GM13977 (cell line): Measurements from ENCODE around the gene FKBP1A.

Source experiments
- DNase-seq: peaks from one replicate; pipeline ENCODE4 v3.0.0; 2012; ENCODE audit warnings: low spot score
- in situ Hi-C: fragments of 300-500 bp; cut with MboI; formaldehyde crosslinking; loops from one replicate; pipeline ENCODE4 v1.12.0; 2022; ENCODE audit warnings: low sequenced_read_pairs, low pct_unique_long_range_greater_than_20kb, mixed read lengths, inconsistent platforms; ENCODE audit not compliant: unreplicated experiment
- TF ChIP-seq, protein P1 (sequence below): IDR thresholded peaks from 2 replicates; pipeline ENCODE4 v1.5.1; 2012; ENCODE audit warnings: mild to moderate bottlenecking, control low read depth; ENCODE audit not compliant: insufficient read depth; ENCODE audit errors: extremely low read depth, missing control alignments

Gene FKBP1A

DNA sequence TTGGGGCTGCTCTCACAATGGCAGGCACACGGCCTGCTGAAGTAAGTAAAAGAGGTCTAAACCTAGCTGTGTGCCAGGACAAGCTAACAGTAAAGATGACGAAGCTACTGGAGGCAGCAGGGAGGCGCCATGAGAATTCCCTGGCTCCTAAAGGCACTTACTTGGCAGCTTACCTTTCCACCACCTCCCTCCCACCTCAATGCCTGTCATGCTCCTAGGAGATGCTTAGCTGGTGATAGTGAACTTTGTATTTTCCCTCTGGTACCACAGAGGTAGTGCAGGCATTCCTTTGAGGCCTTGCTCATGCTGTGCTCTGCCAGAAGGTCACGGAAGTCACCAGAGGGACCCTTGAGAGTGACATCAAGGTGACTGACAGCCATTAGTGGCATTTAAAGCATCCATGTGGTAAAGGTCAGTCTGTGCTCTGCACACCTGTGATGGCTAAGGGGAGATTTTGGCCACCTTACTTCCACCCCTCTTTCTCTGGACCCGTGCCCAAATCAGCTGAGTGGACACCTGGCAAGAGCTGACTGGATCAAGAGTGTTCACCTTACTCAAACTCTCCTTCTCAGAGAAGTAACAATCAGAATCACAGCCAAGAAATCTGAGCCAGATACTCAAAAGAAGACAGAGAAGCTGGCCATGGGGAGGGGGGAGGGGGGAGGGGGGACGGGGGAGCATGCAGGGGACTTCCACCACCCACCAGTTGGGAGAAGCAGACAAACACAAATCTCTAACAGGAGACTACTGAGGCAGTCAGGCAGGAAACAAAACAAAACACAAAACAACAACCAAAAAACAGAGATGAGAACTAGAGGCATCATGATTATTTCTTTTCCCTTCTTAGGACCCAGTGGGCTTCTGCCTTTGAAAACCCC, 2.9 kb downstream of the FKBP1A start:
- no peak for DNase-seq
- in situ Hi-C loops, result no loop called here
- TF ChIP-seq, protein P1, sequence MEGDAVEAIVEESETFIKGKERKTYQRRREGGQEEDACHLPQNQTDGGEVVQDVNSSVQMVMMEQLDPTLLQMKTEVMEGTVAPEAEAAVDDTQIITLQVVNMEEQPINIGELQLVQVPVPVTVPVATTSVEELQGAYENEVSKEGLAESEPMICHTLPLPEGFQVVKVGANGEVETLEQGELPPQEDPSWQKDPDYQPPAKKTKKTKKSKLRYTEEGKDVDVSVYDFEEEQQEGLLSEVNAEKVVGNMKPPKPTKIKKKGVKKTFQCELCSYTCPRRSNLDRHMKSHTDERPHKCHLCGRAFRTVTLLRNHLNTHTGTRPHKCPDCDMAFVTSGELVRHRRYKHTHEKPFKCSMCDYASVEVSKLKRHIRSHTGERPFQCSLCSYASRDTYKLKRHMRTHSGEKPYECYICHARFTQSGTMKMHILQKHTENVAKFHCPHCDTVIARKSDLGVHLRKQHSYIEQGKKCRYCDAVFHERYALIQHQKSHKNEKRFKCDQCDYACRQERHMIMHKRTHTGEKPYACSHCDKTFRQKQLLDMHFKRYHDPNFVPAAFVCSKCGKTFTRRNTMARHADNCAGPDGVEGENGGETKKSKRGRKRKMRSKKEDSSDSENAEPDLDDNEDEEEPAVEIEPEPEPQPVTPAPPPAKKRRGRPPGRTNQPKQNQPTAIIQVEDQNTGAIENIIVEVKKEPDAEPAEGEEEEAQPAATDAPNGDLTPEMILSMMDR, result no peak

DNA sequence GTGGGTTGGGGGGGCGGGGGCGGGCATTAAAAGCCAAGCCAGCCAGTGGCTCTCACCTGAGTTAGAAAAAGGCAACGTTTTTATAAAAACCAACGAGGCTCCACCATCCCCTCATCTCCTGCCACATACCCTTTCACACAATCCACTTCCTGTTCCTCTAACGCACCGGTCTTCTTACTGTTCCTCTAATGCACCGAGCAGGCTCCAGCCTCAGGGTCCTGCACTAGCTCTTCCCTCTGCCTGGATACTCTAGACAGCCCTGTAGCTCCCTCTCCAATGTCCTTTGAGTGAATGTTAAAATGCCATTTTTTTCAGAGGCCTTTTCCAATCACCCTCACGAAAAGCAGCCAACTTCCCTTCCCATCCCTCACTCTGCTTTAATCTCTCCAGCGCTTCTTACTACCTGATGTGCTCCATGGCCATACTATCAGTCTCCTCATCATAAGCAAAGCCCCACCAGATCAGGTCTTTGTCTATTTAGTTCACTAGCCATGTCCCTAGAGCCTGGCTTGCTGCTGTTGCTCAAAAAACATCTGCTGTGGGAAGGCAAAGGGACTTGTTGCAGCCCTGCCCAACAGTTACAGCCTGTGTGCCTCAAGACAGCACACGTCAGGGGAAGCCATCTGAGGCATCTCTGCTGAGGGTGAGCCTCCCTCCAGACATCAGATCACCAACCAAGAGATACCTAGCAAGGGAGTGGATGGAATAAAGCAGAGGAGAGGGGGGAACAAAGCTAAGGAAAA, 3.9 kb downstream of the FKBP1A start:
- in situ Hi-C loops, result no loop called here

DNA sequence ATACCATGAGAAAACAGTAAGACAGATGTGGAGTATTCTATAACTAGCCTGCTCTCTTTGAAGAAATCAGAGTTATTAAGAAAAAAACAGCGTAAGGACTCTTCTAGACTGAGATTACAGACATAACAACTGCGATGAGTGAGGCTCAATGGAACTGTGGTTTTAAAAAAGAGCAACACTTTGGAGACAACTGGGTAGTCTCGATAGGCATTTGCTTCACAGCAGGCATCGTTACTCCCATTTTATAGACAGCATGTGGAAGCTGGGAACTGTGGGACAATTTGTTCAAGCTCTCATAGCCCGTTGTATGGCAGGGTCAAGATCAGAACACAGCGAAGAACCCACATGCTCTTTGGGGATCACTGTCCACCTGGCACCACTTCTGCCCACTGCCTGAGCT, 4.6 kb downstream of the FKBP1A start:
- no peak for DNase-seq
- in situ Hi-C loops, result no loop called here
- TF ChIP-seq, protein P1, result no peak

More for the DNA sequence above, 3.9 kb downstream of the FKBP1A start:
- DNase-seq, result no peak
- TF ChIP-seq, protein P1, result no peak

DNA sequence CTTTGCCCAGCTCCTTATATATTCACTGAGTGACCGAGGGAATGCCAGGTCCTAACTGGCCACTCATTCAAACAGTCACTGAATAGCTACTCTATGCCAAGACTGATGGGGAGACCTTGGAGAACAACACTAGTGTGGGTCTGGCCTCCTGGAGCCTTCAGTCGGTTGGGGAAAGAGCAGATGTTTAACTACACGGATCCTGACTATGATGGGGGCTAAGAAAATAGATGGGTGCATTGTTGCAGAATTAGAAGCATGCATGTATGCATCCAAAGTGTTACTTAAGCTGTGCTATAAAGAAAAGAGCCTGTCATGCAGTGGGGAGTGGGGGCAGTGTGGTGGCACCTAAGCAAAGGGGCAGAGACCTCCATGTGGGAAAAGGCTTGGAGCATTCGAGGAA, 6.5 kb downstream of the FKBP1A start:
- DNase-seq, result no peak
- in situ Hi-C loops, result no loop called here
- TF ChIP-seq, protein P1, result no peak

DNA sequence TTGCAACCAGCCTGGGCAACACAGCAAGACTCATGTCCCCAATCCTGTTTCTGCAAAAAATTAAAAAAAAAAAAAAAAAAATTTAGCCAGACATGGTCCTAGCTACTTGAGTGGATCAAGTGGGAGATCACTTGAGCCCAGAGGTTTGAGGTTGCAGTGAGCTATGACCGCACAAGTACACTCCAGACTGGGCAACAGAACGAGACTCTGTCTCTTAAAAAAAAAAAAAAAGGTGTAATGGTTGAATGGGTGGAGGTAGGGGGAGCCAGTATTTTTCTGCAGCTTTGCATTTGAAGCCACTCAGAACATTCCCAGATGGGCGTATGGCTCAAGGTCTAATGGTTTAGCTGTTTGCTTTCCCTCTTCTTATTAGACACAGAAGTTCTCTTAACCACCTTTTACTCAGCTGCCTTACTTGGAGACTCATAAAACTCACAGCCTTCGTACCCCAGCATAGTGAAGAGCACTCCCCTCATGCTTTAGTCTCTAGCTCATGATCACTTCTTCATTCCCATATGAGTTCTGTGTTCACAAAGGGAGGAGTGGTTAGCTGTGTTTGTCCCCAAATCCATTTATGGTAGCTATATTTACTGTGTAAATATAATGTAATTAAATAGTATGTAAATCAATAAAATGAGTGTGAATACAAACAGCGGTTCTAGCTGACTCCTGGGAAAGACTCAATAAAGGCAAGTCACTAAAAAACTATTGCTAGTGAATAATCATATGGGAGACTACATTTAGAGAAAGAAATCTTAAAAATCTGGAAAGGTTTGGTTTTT, 9.0 kb downstream of the FKBP1A start:
- DNase-seq, result no peak
- in situ Hi-C loops, result no loop called here
- TF ChIP-seq, protein P1, result no peak

DNA sequence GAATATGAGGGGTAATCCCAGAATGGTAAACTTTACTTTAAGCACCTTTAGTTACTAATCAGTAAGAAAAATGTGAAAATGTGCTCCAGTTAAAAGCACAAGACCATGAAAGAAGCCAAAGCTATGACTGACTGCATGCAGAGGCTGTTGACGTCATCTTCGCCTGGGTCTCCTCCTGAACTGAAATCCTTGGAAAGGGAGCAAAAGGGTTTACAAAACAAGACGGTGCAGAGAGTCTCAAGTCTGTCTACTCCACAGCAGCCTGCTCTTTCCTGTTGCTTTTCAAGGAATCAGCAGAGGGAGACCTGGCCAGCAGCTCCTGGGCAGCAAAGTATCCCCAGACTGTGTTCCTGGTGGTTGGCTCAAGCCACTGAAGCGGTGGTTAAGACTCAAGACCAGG, 10.2 kb downstream of the FKBP1A start:
- TF ChIP-seq, protein P1, result no peak
- DNase-seq, result no peak
- in situ Hi-C loops, result no loop called here
